Measurements from ENCODE around the gene POLA2.

DNA sequence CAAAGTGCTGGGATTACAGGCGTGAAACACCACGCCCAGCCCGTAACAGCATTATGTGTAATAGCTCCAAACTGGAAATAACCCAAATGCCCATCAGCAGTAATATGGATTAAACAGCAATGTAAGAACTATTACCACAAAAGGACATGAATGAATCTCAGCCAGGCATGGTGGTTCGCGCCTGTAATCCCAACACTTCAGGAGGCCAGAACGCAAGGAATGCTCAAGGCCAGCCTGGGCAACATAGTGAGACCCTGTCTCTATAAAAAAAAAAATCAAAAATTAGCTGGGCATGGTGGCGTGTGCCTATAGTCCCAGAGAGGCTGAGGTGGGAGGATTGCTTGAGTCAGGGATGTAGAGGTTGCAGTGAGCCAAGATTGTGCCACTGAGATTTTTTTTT is 68.8 kb downstream of the POLA2 start:
- TF ChIP-seq CTCF (IDR thresholded peaks at IDR 0.05) (no peak), ZFX (IDR thresholded peaks at IDR 0.05; ENCODE audit: borderline replicate concordance) (no peak)
